Nephron progenitor cell (in vitro differentiated cells): ENCODE measurements around the gene CFAP251.

Experiments used
- DNase-seq: peaks from one replicate; pipeline ENCODE4 v3.0.0; 2021
- H3K27ac Mint-ChIP-seq: 2 replicates; pipeline ENCODE4 v1.8.0; 2021; ENCODE audit warnings: mild to moderate bottlenecking, moderate library complexity, mixed read lengths
- H3K27me3 Mint-ChIP-seq: 2 replicates; pipeline ENCODE4 v1.8.0; 2021; ENCODE audit warnings: mild to moderate bottlenecking, low read depth, mixed read lengths; ENCODE audit not compliant: poor library complexity
- H3K36me3 Mint-ChIP-seq: 2 replicates; pipeline ENCODE4 v1.8.0; 2021; ENCODE audit warnings: low read depth, mixed read lengths
- H3K4me1 Mint-ChIP-seq: 2 replicates; pipeline ENCODE4 v1.8.0; 2021; ENCODE audit warnings: mixed read lengths
- H3K4me3 Mint-ChIP-seq: 2 replicates; pipeline ENCODE4 v1.8.0; 2021; ENCODE audit warnings: mild to moderate bottlenecking, moderate library complexity, mixed read lengths
- H3K9me3 Mint-ChIP-seq: 2 replicates; pipeline ENCODE4 v1.8.0; 2021; ENCODE audit warnings: mild to moderate bottlenecking, moderate library complexity, mixed read lengths
- CTCF ChIP-seq: fragments of 200-600 bp; sonication (generic); IDR thresholded peaks from 2 replicates; pipeline ENCODE4 v1.5.0; 2021; ENCODE audit warnings: antibody characterized with exemption

The CFAP251 gene

GRCh38 chr12:122005252-122005776 is 86.9 kb downstream of the CFAP251 start:
- Mint-ChIP-seq H3K4me3 (no peak overlapping the region), H3K36me3 (no peaks in the 10 kb centered on the region), H3K27ac (no peak overlapping the region), H3K4me1 (peaks cover 36% of the 10 kb centered on the region), H3K27me3 (peaks cover 8% of the 10 kb centered on the region), H3K9me3 (peaks cover 4% of the 10 kb centered on the region)
- no peak for TF ChIP-seq CTCF
- no peak for DNase-seq

GRCh38 chr12:122006186-122006926 is 88.0 kb downstream of the CFAP251 start:
- H3K4me3 Mint-ChIP-seq = no peak overlapping the region
- DNase-seq = no peak
- H3K27ac Mint-ChIP-seq = no peak overlapping the region
- TF ChIP-seq CTCF = no peak
- H3K4me1 Mint-ChIP-seq = peaks cover 38% of the 10 kb centered on the region
- no peaks in the 10 kb centered on the region for H3K36me3 Mint-ChIP-seq
- peaks cover 11% of the 10 kb centered on the region for H3K27me3 Mint-ChIP-seq
- peaks cover 4% of the 10 kb centered on the region for H3K9me3 Mint-ChIP-seq

GRCh38 chr12:122009741-122010140 is 91.3 kb downstream of the CFAP251 start:
- Mint-ChIP-seq H3K4me1 (peaks cover 19% of the 10 kb centered on the region), H3K27ac (no peak overlapping the region), H3K36me3 (no peaks in the 10 kb centered on the region), H3K4me3 (no peak overlapping the region), H3K9me3 (peaks cover 10% of the 10 kb centered on the region), H3K27me3 (peaks cover 11% of the 10 kb centered on the region)
- DNase-seq = no peak
- TF ChIP-seq CTCF = no peak

- Mint-ChIP-seq H3K27me3 (peaks cover 11% of the 10 kb centered on the region), H3K9me3 (peaks cover 12% of the 10 kb centered on the region), H3K4me3 (no peak overlapping the region), H3K36me3 (peaks cover 2% of the 10 kb centered on the region), H3K4me1 (peaks cover 14% of the 10 kb centered on the region), H3K27ac (no peak overlapping the region)
- no peak for DNase-seq
- TF ChIP-seq CTCF = no peak
These were observed 93.8 kb downstream of the CFAP251 start for GRCh38 chr12:122012184-122012583.

- Mint-ChIP-seq H3K4me3 (no peak overlapping the region), H3K27ac (no peak overlapping the region), H3K27me3 (peaks cover 11% of the 10 kb centered on the region), H3K4me1 (peaks cover 10% of the 10 kb centered on the region), H3K36me3 (peaks cover 7% of the 10 kb centered on the region), H3K9me3 (peaks cover 20% of the 10 kb centered on the region)
- TF ChIP-seq CTCF = no peak
- DNase-seq = no peak
These were observed 94.7 kb downstream of the CFAP251 start for GRCh38 chr12:122013136-122013535.
